HuH-7.5 (cell line): ENCODE results near the gene TAF11L4.
"Not testable (repeated sequence)": the region's sequence is repeated elsewhere in the genome, so short reads cannot be mapped to it uniquely, and the experiment has no call there.

Source experiments
- DNase-seq: peaks from one replicate; pipeline ENCODE4 v3.0.0; 2011; ENCODE audit warnings: low spot score

Gene TAF11L4

DNA sequence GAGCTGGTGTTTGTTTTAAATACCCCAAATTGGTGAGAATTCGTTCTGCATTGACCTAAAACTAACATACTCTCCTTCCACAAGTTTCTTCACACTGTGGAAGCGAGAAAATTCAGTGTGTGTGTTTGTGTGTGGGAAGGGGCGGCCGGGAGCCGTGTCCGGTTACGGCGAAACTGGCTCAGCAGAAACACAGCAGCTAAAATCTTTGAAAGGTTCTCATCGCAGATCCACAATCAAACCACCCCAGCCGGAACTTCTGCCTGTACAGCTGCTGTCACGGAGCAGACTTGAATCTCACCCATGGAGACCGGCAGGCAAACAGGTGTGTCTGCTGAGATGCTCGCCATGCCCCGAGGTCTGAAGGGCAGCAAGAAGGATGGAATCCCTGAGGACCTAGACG, at the start of gene TAF11L4:
TSS of gene TAF11L4 (plus strand) at position 301 of the 400 bp plus-strand sequence.
- not testable (repeated sequence) for DNase-seq

DNA sequence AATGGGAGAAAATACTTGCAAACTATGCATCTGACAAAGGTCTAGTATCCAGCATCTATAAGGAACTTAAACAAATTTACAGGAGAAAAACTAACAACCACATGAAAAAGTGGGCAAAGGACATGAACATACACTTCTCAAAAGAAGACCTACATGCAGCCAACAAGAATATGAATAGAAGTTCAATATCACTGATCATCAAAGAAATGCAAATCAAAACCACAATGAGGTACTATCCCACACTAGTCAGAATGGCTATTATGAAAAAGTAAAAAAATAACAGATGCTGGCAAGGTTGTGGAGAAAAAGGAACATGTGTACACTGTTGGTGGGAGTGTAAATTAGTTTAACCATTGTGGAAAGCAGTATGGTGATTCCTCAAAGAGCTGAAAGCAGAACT, 46.5 kb upstream of the TAF11L4 start:
- DNase-seq, result not testable (repeated sequence)

DNA sequence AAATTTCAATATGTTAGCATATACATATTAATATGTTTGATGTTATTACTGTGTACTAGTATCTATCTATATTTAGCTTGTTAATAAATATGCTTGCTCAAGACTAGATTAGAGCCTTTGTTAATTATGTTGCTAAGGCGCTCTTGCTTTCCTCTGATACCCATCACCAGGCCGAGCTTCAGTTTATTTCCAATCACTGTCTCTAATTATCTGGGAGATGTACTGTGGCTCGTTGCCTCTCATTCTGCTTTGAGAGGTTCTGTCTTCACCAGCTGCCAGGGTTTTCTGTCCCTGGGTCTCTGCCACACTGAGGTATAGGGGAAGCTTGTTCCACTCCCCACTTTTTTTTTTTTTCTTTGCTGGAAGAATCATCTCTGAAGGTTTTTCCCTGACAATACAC, 44.6 kb upstream of the TAF11L4 start:
- DNase-seq, result no peak

DNA sequence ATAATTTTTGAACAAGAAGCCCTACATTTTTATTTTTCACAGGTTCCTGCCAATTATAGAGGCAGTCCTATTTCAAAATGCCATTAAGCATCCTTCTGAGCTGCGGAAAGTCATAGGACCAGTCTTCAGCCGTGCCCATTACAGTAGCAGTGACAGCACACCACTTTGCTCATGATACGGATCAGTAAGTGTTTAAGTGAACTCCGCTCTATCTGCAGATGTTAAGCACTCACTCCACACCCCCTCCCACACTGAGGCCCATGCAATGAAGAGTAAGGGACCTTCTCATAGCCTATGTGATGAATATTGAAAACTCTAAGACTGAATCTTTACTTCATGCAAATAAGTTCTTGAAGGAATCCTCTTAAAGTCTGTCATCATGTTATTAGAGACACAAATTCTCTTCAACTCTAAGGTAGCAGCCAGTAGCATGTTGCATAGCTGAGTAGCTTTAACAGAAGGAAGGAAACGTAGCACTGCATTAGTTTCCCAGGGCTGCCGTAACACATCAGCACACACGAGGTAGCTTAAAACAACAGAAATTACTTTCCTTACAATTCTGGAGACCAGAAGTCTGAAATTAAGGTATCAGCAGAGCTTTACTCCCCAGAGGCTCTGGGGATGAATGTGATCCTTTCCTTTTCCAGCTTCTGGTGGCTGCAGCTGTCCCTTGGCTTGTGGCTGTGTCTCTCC, 43.9 kb upstream of the TAF11L4 start:
- no peak for DNase-seq

DNA sequence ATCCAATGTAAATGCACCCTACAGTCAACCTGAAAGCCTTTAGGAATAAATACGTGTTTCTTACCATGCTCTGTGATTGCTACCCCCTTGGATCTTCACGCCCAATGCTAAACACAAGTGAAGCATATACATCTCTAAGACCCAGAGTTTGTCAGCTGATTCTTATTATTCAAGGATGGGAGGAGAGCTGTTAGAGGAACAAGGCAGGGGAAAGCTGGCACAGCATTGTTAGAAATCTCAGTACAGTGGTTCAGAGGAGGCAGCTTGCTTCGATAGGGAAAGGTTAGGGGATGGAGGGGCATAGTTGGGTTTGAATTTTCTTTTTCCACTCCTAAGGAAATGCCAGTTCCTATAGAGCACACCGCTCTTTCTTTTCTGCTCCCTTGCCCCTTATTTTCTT, 40.2 kb upstream of the TAF11L4 start:
- no peak for DNase-seq

DNA sequence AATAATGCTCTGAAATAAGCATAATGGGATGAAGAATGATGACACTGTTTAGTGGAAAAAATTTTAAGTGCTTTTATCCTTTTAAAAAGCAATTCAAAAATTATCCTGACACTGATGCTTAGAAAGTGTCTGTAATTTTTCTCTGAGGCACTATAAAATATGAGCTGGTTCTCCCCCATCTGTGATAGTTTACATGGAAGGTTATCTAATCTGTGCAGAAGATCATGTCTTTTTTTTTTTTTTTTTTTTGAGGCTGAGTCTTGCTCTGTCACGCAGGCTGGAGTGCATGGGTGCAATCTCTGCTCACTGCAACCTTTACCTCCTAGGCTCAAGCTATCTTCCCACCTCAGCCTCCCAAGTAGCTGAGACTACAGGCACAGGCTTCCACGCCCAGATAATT, 38.8 kb upstream of the TAF11L4 start:
- no peak for DNase-seq

DNA sequence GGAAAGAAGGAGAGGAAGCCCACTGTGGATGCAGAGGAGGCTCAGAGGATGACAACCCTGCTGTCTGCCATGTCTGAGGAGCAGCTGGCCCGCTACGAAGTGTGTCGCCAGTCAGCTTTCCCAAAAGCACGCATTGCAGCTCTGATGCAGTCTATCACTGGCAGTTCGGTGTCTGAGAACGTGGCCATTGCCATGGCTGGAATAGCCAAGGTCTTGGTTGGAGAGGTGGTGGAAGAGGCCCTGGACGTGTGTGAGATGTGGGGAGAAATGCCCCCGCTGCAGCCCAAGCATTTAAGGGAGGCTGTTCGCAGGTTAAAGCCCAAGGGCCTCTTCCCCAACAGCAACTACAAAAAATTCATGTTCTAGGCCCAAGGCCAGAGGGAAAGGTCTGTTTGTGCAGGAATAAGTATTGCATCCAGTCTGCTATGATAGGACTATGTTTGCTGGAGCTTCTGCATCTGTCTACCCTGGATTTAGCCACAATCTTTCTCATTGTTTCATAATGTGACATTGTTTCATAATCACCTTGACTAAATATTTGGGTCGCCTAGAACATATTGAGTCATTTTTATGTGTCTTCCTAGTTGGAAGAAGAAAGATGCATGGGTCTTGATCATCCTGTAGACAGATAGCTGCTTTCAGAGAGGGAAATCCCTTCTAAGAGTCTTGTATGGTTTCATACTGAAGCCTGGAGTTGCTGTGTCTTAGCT, 35.0 kb upstream of the TAF11L4 start:
- not testable (repeated sequence) for DNase-seq

DNA sequence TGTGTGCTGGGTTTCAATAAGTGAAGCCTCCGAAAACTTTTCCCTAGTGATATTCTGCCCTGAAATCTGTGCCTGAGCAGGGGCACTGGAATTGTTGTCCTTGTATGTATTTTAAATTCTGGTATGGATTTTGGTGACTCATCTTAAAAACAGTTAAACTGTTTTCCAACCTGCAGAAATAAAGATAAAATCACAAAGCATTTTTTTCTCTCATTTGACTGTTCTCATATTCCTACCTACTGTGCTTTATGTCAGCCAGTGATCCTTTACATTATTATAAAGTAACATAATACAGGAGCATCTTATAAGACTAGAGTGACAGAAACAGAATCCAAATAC, 34.5 kb upstream of the TAF11L4 start:
- DNase-seq, result no peak

DNA sequence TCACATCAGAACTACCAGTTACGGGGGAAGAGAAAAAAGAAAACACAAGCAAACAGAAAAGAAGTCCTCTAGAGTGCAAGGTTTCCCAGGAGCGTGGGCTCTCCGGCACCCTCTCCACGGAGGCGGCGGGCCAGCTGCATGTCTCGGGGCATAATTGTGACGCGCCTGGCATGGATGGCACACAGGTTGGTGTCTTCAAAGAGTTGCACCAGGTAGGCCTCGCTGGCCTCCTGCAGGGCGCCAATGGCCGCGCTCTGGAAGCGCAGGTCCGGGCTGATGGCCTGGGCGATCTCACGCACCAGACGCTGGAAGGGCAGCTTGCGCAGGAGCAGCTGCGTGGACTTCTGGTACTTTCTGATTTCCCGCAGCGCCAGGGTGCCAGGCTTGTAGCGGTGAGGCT, 30.3 kb upstream of the TAF11L4 start:
- DNase-seq, result not testable (repeated sequence)

DNA sequence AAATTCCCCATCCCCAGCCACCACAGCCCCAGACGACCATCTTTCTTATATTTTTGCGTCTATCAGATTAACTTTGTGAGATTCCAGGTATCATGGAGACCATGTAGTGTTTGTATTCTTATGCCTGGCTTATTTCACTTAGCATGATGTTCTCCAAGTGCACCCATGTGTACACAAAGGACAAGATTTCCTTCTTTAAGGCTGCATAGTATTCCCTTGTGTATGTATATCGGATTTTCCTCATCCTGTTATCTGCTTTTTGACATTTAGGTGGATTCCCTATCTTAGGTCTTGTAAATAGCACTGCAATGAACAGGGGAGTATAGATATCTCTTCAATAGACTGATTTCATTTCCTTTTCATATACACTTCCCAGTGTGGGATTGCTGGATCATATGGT, 28.8 kb upstream of the TAF11L4 start:
- no peak for DNase-seq

DNA sequence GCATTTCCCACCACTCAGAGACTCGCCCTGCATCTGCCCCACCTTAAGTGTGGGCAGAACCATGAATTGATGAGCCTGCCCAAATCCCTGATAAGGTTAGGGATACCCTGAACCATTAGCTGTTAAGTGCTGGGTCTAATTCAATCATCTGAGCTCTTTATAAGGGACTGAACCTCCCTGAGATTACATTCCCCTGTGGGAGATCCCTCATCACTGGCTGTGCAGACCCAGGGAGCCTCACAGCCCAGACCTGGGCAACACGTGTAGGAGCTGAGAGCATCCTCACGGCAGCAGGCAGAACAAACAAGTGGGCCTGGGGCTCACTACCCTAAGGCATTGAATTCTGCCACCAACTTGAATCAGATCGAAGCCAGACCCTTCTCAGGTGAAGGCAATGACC, 24.2 kb upstream of the TAF11L4 start:
- no peak for DNase-seq

DNA sequence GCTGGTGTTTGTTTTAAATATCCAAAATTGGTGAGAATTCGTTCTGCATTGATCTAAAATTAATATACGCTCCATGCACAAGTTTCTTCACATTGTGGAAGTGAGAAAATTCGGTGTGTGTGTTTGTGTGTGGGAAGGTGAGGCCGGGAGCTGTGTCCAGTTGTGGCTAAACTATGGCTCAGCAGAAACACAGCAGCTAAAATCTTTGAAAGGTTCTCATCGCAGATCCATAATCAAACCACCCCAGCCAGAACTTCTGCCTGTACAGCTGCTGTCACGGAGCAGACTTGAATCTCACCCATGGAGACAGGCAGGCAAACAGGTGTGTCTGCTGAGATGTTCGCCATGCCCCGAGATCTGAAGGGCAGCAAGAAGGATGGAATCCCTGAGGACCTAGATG, 23.7 kb upstream of the TAF11L4 start, which contains the start of gene TAF11L2:
TSS of gene TAF11L2 (plus strand) at position 301 of the 400 bp plus-strand sequence.
- DNase-seq, result not testable (repeated sequence)

DNA sequence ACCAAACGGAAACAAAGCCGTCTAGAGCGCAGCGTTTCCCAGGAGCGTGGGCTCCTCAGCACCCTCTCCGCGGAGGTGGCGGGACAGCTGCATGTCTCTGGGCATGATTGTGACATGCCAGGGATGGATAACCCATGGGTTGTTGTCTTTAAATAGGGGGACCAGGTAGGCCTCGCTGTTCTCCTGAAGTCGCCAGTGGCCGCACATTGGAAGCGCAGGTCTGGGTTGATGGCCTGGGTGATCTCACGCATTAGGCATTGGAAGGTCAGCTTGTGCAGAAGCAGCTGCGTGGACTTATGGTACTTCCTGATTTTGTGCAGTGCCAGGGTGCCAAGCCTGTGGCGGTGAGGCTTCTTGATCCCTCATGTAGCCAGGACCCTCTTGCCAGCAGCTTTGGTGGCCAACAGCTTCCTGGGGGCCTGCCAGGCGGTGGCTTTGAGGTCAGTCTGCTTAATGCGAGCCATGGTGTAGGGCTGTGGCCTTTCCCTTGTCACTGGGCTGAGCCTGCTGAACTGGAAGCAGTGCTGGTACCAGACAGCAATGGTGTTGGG, 9.8 kb upstream of the TAF11L4 start:
- no peak for DNase-seq

DNA sequence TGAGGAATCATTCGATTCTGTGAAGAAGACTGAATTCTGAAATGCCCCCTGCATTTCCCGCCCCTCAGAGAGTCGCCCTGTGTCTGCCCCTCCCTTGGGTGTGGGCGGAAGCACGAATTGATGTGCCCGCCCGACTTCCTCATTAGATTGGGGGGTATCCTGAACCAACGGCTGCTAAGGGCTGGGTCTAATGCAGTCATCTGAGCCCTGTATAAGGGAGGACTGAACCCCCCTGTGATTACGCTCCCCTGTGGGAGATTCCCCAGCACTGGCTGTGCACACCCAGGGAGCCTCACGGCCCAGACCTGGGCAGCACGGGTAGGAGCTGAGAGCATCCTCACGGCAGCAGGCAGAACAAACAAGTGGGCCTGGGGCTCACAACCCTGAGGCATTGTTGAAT, 4.1 kb upstream of the TAF11L4 start:
- DNase-seq, result not testable (repeated sequence)

DNA sequence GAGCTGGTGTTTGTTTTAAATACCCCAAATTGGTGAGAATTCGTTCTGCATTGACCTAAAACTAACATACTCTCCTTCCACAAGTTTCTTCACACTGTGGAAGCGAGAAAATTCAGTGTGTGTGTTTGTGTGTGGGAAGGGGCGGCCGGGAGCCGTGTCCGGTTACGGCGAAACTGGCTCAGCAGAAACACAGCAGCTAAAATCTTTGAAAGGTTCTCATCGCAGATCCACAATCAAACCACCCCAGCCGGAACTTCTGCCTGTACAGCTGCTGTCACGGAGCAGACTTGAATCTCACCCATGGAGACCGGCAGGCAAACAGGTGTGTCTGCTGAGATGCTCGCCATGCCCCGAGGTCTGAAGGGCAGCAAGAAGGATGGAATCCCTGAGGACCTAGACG, 3.5 kb upstream of the TAF11L4 start, which contains the start of gene TAF11L3:
TSS of gene TAF11L3 (plus strand) at position 301 of the 400 bp plus-strand sequence.
- DNase-seq, result not testable (repeated sequence)

DNA sequence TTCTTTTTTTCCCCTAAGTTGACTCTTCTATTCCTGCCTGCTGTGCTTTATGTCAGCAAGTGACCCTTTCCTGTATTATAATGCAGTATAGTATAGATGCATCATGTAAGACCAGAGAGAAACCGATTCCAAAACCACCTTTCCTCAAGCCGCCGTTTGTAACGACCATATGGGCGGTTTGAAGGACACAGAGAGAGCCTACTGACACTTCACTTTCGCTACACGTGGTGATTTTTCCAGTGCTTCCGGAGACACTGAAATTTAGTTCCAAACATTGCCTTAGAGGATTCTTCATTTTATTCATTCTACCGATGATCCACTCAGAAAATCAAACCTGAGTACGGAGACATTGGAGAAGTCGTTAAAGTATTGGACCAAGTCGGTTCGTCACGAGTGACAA, 2.1 kb upstream of the TAF11L4 start:
- DNase-seq, result not testable (repeated sequence)

DNA sequence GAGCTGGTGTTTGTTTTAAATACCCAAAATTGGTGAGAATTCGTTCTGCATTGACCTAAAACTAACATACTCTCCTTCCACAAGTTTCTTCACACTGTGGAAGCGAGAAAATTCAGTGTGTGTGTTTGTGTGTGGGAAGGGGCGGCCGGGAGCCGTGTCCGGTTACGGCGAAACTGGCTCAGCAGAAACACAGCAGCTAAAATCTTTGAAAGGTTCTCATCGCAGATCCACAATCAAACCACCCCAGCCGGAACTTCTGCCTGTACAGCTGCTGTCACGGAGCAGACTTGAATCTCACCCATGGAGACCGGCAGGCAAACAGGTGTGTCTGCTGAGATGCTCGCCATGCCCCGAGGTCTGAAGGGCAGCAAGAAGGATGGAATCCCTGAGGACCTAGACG, 3.3 kb downstream of the TAF11L4 start, which contains the start of gene TAF11L5:
TSS of gene TAF11L5 (plus strand) at position 301 of the 400 bp plus-strand sequence.
- DNase-seq, result not testable (repeated sequence)

DNA sequence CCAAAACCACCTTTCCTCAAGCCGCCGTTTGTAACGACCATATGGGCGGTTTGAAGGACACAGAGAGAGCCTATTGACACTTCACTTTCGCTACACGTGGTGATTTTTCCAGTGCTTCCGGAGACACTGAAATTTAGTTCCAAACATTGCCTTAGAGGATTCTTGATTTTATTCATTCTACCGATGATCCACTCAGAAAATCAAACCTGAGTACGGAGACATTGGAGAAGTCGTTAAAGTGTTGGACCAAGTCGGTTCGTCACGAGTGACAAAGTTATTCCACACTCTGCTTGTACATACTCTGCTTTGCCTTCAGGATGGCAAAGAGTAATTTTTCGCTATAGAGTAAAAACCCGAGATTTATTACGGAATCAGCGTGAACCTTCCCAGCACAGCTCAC, 4.9 kb downstream of the TAF11L4 start:
- not testable (repeated sequence) for DNase-seq

DNA sequence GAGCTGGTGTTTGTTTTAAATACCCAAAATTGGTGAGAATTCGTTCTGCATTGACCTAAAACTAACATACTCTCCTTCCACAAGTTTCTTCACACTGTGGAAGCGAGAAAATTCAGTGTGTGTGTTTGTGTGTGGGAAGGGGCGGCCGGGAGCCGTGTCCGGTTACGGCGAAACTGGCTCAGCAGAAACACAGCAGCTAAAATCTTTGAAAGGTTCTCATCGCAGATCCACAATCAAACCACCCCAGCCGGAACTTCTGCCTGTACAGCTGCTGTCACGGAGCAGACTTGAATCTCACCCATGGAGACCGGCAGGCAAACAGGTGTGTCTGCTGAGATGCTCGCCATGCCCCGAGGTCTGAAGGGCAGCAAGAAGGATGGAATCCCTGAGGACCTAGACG, 6.8 kb downstream of the TAF11L4 start, which contains the start of gene TAF11L6:
TSS of gene TAF11L6 (plus strand) at position 301 of the 400 bp plus-strand sequence.
- not testable (repeated sequence) for DNase-seq
